ENCODE data around the gene CEBPB.
"Not testable (repeated sequence)": the region's sequence is repeated elsewhere in the genome, so short reads cannot be mapped to it uniquely, and the experiment has no call there.

GRCh38 chr20:50201710-50202109 lies 11.1 kb downstream of the CEBPB start:
- TF ChIP-seq CTCF (IDR thresholded peaks at IDR 0.05; ENCODE audit: low read length); EZH2phosphoT487 (IDR thresholded peaks at IDR 0.05; ENCODE audit: low read length); EZH2 (optimal IDR thresholded peaks at IDR 0.05; ENCODE audit: low read depth, low read length): not testable (repeated sequence)
